ENCODE measurements around the gene PLCH1.

PLCH1 gene

GRCh38 chr3:155485897-155486296 lies 259.0 kb downstream of the PLCH1 start:
- TF ChIP-seq, protein P1, sequence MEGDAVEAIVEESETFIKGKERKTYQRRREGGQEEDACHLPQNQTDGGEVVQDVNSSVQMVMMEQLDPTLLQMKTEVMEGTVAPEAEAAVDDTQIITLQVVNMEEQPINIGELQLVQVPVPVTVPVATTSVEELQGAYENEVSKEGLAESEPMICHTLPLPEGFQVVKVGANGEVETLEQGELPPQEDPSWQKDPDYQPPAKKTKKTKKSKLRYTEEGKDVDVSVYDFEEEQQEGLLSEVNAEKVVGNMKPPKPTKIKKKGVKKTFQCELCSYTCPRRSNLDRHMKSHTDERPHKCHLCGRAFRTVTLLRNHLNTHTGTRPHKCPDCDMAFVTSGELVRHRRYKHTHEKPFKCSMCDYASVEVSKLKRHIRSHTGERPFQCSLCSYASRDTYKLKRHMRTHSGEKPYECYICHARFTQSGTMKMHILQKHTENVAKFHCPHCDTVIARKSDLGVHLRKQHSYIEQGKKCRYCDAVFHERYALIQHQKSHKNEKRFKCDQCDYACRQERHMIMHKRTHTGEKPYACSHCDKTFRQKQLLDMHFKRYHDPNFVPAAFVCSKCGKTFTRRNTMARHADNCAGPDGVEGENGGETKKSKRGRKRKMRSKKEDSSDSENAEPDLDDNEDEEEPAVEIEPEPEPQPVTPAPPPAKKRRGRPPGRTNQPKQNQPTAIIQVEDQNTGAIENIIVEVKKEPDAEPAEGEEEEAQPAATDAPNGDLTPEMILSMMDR (IDR thresholded peaks at IDR 0.05; ENCODE audit: low read depth, low read length, missing control alignments): no peak
- in situ Hi-C loops (cut with HindIII; ENCODE audit: low pct_ligation_motif_present, low sequenced_read_pairs): no loop called here
- Histone ChIP-seq H3K4me3 (ENCODE audit: low read depth, low read length) (no peak overlapping the region), H3K36me3 (replicated peaks) (no peaks in the 10 kb centered on the region), H3K27ac (no peak overlapping the region), H3K27me3 (replicated peaks) (no peaks in the 10 kb centered on the region)
- no peak for DNase-seq

DNA sequence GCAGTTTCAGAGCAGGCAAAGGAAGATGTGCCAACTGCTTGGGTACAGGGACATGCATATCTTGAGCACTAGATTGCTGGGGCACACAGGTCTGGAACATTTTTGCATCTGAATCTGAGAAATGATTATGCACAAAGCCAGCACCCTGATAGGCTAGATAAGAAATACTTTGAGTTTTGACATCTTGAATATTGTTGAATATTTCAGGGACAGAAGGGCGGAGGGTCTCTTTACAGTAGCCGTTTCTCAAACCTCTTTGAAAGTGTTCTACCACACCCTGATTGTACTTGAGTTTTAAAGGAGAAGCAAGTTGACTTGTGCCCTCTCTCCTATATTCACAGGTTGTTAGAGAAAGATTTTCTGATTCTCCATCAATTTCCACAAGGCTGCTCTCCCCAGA lies 263.3 kb downstream of the PLCH1 start:
- H3K36me3 ChIP-seq (replicated peaks): no peaks in the 10 kb centered on the region
- in situ Hi-C loops (cut with HindIII; ENCODE audit: low pct_ligation_motif_present, low sequenced_read_pairs): no loop called here
- H3K27me3 ChIP-seq (replicated peaks): no peaks in the 10 kb centered on the region
- TF ChIP-seq, protein P1 (IDR thresholded peaks at IDR 0.05; ENCODE audit: low read depth, low read length, missing control alignments): no peak
- no peak overlapping the region for H3K27ac ChIP-seq
- no peak overlapping the region for H3K4me3 ChIP-seq (ENCODE audit: low read depth, low read length)
- DNase-seq: no peak

- in situ Hi-C loops (cut with HindIII; ENCODE audit: low pct_ligation_motif_present, low sequenced_read_pairs): no loop called here
- Histone ChIP-seq H3K4me3 (ENCODE audit: low read depth, low read length) (no peak overlapping the region), H3K27ac (no peak overlapping the region), H3K36me3 (replicated peaks) (no peaks in the 10 kb centered on the region), H3K27me3 (replicated peaks) (no peaks in the 10 kb centered on the region)
- DNase-seq: no peak
- TF ChIP-seq, protein P1 (IDR thresholded peaks at IDR 0.05; ENCODE audit: low read depth, low read length, missing control alignments): no peak
Observed at GRCh38 chr3:155481089-155481488, 263.8 kb downstream of the PLCH1 start.

DNA sequence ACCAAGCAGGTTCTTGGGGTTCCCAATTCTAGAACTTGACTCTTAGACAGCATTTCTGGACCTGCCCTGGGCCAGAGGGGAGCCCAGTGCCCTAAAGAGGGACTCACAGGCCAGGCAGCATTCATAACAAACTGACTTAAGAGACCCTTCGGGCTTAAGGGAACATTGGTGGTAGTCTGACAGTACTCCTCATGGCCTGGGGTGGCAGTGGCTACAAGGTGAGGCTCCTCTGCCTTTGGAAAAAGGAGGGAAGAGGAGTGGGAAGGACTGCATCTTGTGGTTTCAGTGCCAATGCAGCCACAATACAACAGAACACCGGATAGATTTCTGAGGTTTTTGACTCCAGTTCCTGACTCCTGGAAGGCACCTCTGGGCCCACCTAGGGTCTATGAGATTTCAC lies 279.2 kb downstream of the PLCH1 start:
- Histone ChIP-seq H3K36me3 (replicated peaks) (no peaks in the 10 kb centered on the region), H3K27ac (no peak overlapping the region), H3K27me3 (replicated peaks) (no peaks in the 10 kb centered on the region), H3K4me3 (ENCODE audit: low read depth, low read length) (no peak overlapping the region)
- no peak for DNase-seq
- TF ChIP-seq, protein P1 (IDR thresholded peaks at IDR 0.05; ENCODE audit: low read depth, low read length, missing control alignments): no peak
- in situ Hi-C loops (cut with HindIII; ENCODE audit: low pct_ligation_motif_present, low sequenced_read_pairs): no loop called here

GRCh38 chr3:155462672-155463071 lies 282.2 kb downstream of the PLCH1 start:
- Histone ChIP-seq H3K27ac (no peak overlapping the region), H3K4me3 (ENCODE audit: low read depth, low read length) (no peak overlapping the region), H3K27me3 (replicated peaks) (no peaks in the 10 kb centered on the region), H3K36me3 (replicated peaks) (no peaks in the 10 kb centered on the region)
- DNase-seq: no peak
- in situ Hi-C loops (cut with HindIII; ENCODE audit: low pct_ligation_motif_present, low sequenced_read_pairs): no loop called here
- TF ChIP-seq, protein P1 (IDR thresholded peaks at IDR 0.05; ENCODE audit: low read depth, low read length, missing control alignments): no peak

- TF ChIP-seq, protein P1 (IDR thresholded peaks at IDR 0.05; ENCODE audit: low read depth, low read length, missing control alignments): no peak
Observed at GRCh38 chr3:155457591-155457990, 287.3 kb downstream of the PLCH1 start.

More at GRCh38 chr3:155457591-155457990, 287.3 kb downstream of the PLCH1 start:
- Histone ChIP-seq H3K27me3 (replicated peaks) (no peaks in the 10 kb centered on the region), H3K36me3 (replicated peaks) (no peaks in the 10 kb centered on the region), H3K4me3 (ENCODE audit: low read depth, low read length) (no peak overlapping the region), H3K27ac (no peak overlapping the region)
- in situ Hi-C loops (cut with HindIII; ENCODE audit: low pct_ligation_motif_present, low sequenced_read_pairs): no loop called here
- no peak for DNase-seq

Data from brain microvascular endothelial cell (primary cell).